Measurements from ENCODE around the gene B4GALT2. TPM values are rescaled to one million over a fixed set of nuclear protein-coding genes. Genes with fewer than 3 reads are reported as not detected.
A peak's percentile ranks its signal among the peaks of the same experiment; 100 is the strongest.

The B4GALT2 gene
- total RNA-seq, 2 donors from 2014 or later: 62.7 to 72.7 TPM

- Histone ChIP-seq H3K36me3 (ENCODE audit: control insufficient read depth, insufficient read depth, low read length) (no peaks in the 10 kb centered on the region), H3K9me3 (ENCODE audit: control insufficient read depth, low read length) (no peaks in the 10 kb centered on the region), H3K4me3 (ENCODE audit: low read length) (no peak overlapping the region), H3K27me3 (ENCODE audit: control insufficient read depth, insufficient read depth, low read length, poor library complexity, severe bottlenecking) (no peaks in the 10 kb centered on the region), H3K9ac (ENCODE audit: extremely low read depth, low read length, poor library complexity, severe bottlenecking) (no peak overlapping the region), H3K4me1 (ENCODE audit: control insufficient read depth, insufficient read depth, low read length) (no peaks in the 10 kb centered on the region), H3K27ac (ENCODE audit: low read depth, low read length) (no peak overlapping the region)
- Mint-ChIP-seq H3K4me1 (no peaks in the 10 kb centered on the region), H3K9me3 (no peaks in the 10 kb centered on the region), H3K4me3 (no peak overlapping the region), H3K27me3 (ENCODE audit: insufficient read depth) (no peaks in the 10 kb centered on the region), H3K27ac (peak overlapping the region; percentile 39), H3K36me3 (ENCODE audit: low read depth) (peaks cover 10% of the 10 kb centered on the region)
- 92 to 100% methylated on average over 1 to 2 of the region's 2 CpGs for WGBS, 2 experiments (ENCODE audit: insufficient coverage in 1 of 2, insufficient read length in 1 of 2)
- no peak for TF ChIP-seq CTCF (conservative IDR thresholded peaks at IDR 0.05)
- no peak for DNase-seq
Measured at GRCh38 chr1:44012404-44012803, 33.4 kb downstream of the B4GALT2 start.

- Histone ChIP-seq H3K27ac (ENCODE audit: low read depth, low read length) (no peak overlapping the region), H3K27me3 (ENCODE audit: control insufficient read depth, insufficient read depth, low read length, poor library complexity, severe bottlenecking) (no peaks in the 10 kb centered on the region), H3K9ac (ENCODE audit: extremely low read depth, low read length, poor library complexity, severe bottlenecking) (no peak overlapping the region), H3K9me3 (ENCODE audit: control insufficient read depth, low read length) (no peaks in the 10 kb centered on the region), H3K36me3 (ENCODE audit: control insufficient read depth, insufficient read depth, low read length) (no peaks in the 10 kb centered on the region), H3K4me3 (ENCODE audit: low read length) (no peak overlapping the region), H3K4me1 (ENCODE audit: control insufficient read depth, insufficient read depth, low read length) (no peaks in the 10 kb centered on the region)
- TF ChIP-seq CTCF (conservative IDR thresholded peaks at IDR 0.05): no peak
- Mint-ChIP-seq H3K36me3 (ENCODE audit: low read depth) (peaks cover 8% of the 10 kb centered on the region), H3K27ac (no peak overlapping the region), H3K4me3 (no peak overlapping the region), H3K27me3 (ENCODE audit: insufficient read depth) (no peaks in the 10 kb centered on the region), H3K4me1 (no peaks in the 10 kb centered on the region), H3K9me3 (no peaks in the 10 kb centered on the region)
- DNase-seq: no peak
- 90 to 96% methylated on average over 13 of the region's 13 CpGs for WGBS, 2 experiments (ENCODE audit: insufficient coverage in 1 of 2, insufficient read length in 1 of 2)
Measured at GRCh38 chr1:44012941-44013609, 34.1 kb downstream of the B4GALT2 start.

- Mint-ChIP-seq H3K4me3 (no peak overlapping the region), H3K27ac (no peak overlapping the region), H3K36me3 (ENCODE audit: low read depth) (peaks cover 4% of the 10 kb centered on the region), H3K4me1 (no peaks in the 10 kb centered on the region), H3K27me3 (ENCODE audit: insufficient read depth) (no peaks in the 10 kb centered on the region), H3K9me3 (no peaks in the 10 kb centered on the region)
- no peaks in the 10 kb centered on the region for H3K27me3 ChIP-seq (ENCODE audit: control insufficient read depth, insufficient read depth, low read length, poor library complexity, severe bottlenecking)
- no peaks in the 10 kb centered on the region for H3K4me1 ChIP-seq (ENCODE audit: control insufficient read depth, insufficient read depth, low read length)
- H3K27ac ChIP-seq (ENCODE audit: low read depth, low read length): no peak overlapping the region
- H3K36me3 ChIP-seq (ENCODE audit: control insufficient read depth, insufficient read depth, low read length): no peaks in the 10 kb centered on the region
- DNase-seq: no peak
- WGBS, 2 experiments (ENCODE audit: insufficient coverage in 1 of 2, insufficient read length in 1 of 2): 89 to 100% methylated on average over 1 to 5 of the region's 5 CpGs
- no peak overlapping the region for H3K4me3 ChIP-seq (ENCODE audit: low read length)
- no peak overlapping the region for H3K9ac ChIP-seq (ENCODE audit: extremely low read depth, low read length, poor library complexity, severe bottlenecking)
- no peaks in the 10 kb centered on the region for H3K9me3 ChIP-seq (ENCODE audit: control insufficient read depth, low read length)
- TF ChIP-seq CTCF (conservative IDR thresholded peaks at IDR 0.05): no peak
Measured at GRCh38 chr1:44013949-44014348, 34.9 kb downstream of the B4GALT2 start.

Data from endodermal cell (in vitro differentiated cells).